Adrenal gland (tissue), 5 donors: ENCODE measurements around the gene MBNL3.

Source experiments
- POLR2A ChIP-seq, 2 donors: fragments of 450-650 bp; IDR thresholded peaks; one replicate each; pipeline ENCODE4 v1.6.1; 2017; ENCODE audit warnings: antibody characterized with exemption in 2 of 2, mild to moderate bottlenecking in 2 of 2, moderate library complexity in 1 of 2
- TF ChIP-seq, protein P1 (sequence below), 6 experiments: fragments of 450-650 bp in 4 of 6; fragments of 200-600 bp in 2 of 6; sonication (generic) in 1 of 6; IDR thresholded peaks; 1 replicate in 5 of 6; 2 replicates in 1 of 6; pipeline versions ENCODE4 v1.5.1 to v1.8.0; 2016 to 2021; ENCODE audit warnings: antibody characterized with exemption in 6 of 6, mild to moderate bottlenecking in 2 of 6, moderate library complexity in 1 of 6
- donor health status: DM: no; HTN: no; CAD: no.

DNA sequence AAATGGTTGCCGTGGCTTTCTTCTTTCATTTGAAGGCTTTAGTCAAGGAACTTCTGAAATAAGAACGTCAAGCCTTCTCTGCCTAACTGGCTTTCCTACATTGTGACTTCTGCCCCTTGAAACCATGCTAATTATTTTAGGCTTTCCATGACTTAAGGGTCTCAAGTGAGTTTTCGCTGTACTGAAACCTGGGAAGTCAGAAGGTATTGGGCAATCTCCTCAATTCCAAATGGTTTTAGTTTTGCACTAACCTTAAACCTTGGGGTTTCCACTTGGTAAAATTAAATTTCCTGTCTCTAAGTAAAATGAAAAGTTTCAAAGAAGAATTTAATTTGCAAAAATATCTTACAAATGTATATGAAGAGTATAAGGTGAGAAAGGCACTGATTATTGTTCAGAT lies 73.8 kb downstream of the MBNL3 start:
- no peak for TF ChIP-seq POLR2A (IDR thresholded peaks at IDR 0.05)
- TF ChIP-seq, protein P1, sequence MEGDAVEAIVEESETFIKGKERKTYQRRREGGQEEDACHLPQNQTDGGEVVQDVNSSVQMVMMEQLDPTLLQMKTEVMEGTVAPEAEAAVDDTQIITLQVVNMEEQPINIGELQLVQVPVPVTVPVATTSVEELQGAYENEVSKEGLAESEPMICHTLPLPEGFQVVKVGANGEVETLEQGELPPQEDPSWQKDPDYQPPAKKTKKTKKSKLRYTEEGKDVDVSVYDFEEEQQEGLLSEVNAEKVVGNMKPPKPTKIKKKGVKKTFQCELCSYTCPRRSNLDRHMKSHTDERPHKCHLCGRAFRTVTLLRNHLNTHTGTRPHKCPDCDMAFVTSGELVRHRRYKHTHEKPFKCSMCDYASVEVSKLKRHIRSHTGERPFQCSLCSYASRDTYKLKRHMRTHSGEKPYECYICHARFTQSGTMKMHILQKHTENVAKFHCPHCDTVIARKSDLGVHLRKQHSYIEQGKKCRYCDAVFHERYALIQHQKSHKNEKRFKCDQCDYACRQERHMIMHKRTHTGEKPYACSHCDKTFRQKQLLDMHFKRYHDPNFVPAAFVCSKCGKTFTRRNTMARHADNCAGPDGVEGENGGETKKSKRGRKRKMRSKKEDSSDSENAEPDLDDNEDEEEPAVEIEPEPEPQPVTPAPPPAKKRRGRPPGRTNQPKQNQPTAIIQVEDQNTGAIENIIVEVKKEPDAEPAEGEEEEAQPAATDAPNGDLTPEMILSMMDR (IDR thresholded peaks at IDR 0.05), result no peak
